Suprapubic skin (tissue), 4 donors: Measurements from ENCODE around the gene TUBB. TPM values are rescaled to one million over a fixed set of nuclear protein-coding genes. Genes with fewer than 3 reads are reported as not detected.
"Not testable (repeated sequence)": the region's sequence is repeated elsewhere in the genome, so short reads cannot be mapped to it uniquely, and the experiment has no call there.

ENCODE experiments used
- DNase-seq, 2 donors: peaks; one replicate each; pipeline ENCODE4 v3.0.0-alpha.2; 2019; ENCODE audit warnings: low spot score in 2 of 2
- H3K27ac ChIP-seq: fragments of 200-600 bp; sonication (generic); one replicate; pipeline ENCODE4 v1.5.1; 2019
- H3K27me3 ChIP-seq: fragments of 200-600 bp; sonication (generic); one replicate; pipeline ENCODE4 v1.5.1; 2019
- H3K36me3 ChIP-seq: fragments of 200-600 bp; sonication (generic); one replicate; pipeline ENCODE4 v1.5.1; 2019
- H3K4me1 ChIP-seq: fragments of 200-600 bp; sonication (generic); one replicate; pipeline ENCODE4 v1.5.1; 2019
- H3K4me3 ChIP-seq: fragments of 200-600 bp; sonication (generic); one replicate; pipeline ENCODE4 v1.5.1; 2019; ENCODE audit warnings: mild to moderate bottlenecking
- H3K9me3 ChIP-seq: fragments of 200-600 bp; sonication (generic); one replicate; pipeline ENCODE4 v1.5.1; 2019
- EP300 ChIP-seq: sonication (generic); formaldehyde crosslinking; IDR thresholded peaks from one replicate; pipeline ENCODE4 v1.6.1; 2017; ENCODE audit warnings: antibody characterized with exemption
- POLR2A ChIP-seq, 2 donors: fragments of 450-650 bp; IDR thresholded peaks; one replicate each; pipeline ENCODE4 v1.6.1; 2017; ENCODE audit warnings: antibody characterized with exemption in 2 of 2, mild to moderate bottlenecking in 2 of 2, moderate library complexity in 2 of 2
- POLR2AphosphoS5 ChIP-seq, 3 donors: sonication (generic); formaldehyde crosslinking; IDR thresholded peaks; one replicate each; pipeline ENCODE4 v1.6.1; 2017; ENCODE audit warnings: antibody characterized with exemption in 3 of 3
- WGBS: methylation state at CpG from one replicate; pipeline ENCODE4 v1.1.5; 2018; 5-methylcytosine and 5-hydroxymethylcytosine counted together
- total RNA-seq, 4 donors: library from RNA; depleted of rRNA; stranded (reverse); fragments of >200 nt; gene quantifications; one replicate each; pipeline ENCODE4 v1.1.0, GENCODE V29; 2016
- TF ChIP-seq, protein P1 (sequence below), 2 donors: fragments of 200-600 bp in 1 of 2; fragments of 450-650 bp in 1 of 2; sonication (generic) in 1 of 2; IDR thresholded peaks; one replicate each; pipeline ENCODE4 v1.5.1; 2016 to 2019; ENCODE audit warnings: antibody characterized with exemption in 2 of 2, mild to moderate bottlenecking in 1 of 2, moderate library complexity in 1 of 2

The TUBB gene
- total RNA-seq, 4 donors from 2014 or later = 166 to 348 (median 244) TPM

GRCh38 chr6:30760549-30760948 is 40.4 kb downstream of the TUBB start:
- Histone ChIP-seq H3K27ac (no peak overlapping the region), H3K27me3 (no peaks in the 10 kb centered on the region), H3K36me3 (no peaks in the 10 kb centered on the region), H3K9me3 (no peaks in the 10 kb centered on the region), H3K4me3 (no peak overlapping the region), H3K4me1 (peaks cover 60% of the 10 kb centered on the region)
- 58% methylated on average over 8 of the region's 8 CpGs for WGBS
- no peak for TF ChIP-seq EP300
- TF ChIP-seq POLR2AphosphoS5 (IDR thresholded peaks at IDR 0.05) = no peak
- TF ChIP-seq, protein P1, sequence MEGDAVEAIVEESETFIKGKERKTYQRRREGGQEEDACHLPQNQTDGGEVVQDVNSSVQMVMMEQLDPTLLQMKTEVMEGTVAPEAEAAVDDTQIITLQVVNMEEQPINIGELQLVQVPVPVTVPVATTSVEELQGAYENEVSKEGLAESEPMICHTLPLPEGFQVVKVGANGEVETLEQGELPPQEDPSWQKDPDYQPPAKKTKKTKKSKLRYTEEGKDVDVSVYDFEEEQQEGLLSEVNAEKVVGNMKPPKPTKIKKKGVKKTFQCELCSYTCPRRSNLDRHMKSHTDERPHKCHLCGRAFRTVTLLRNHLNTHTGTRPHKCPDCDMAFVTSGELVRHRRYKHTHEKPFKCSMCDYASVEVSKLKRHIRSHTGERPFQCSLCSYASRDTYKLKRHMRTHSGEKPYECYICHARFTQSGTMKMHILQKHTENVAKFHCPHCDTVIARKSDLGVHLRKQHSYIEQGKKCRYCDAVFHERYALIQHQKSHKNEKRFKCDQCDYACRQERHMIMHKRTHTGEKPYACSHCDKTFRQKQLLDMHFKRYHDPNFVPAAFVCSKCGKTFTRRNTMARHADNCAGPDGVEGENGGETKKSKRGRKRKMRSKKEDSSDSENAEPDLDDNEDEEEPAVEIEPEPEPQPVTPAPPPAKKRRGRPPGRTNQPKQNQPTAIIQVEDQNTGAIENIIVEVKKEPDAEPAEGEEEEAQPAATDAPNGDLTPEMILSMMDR (IDR thresholded peaks at IDR 0.05) = no peak
- no peak for TF ChIP-seq POLR2A (IDR thresholded peaks at IDR 0.05)
- DNase-seq = no peak

- Histone ChIP-seq H3K4me1 (peaks cover 51% of the 10 kb centered on the region), H3K9me3 (no peaks in the 10 kb centered on the region), H3K27ac (no peak overlapping the region), H3K27me3 (no peaks in the 10 kb centered on the region), H3K4me3 (no peak overlapping the region), H3K36me3 (no peaks in the 10 kb centered on the region)
- DNase-seq = no peak
- TF ChIP-seq POLR2AphosphoS5 (IDR thresholded peaks at IDR 0.05) (no peak), POLR2A (IDR thresholded peaks at IDR 0.05) (no peak), EP300 (no peak)
- TF ChIP-seq, protein P1 (IDR thresholded peaks at IDR 0.05) = no peak
- 83% methylated on average over 4 of the region's 4 CpGs for WGBS
These were observed 41.8 kb downstream of the TUBB start for GRCh38 chr6:30761791-30762429.

GRCh38 chr6:30763155-30763617 is 43.0 kb downstream of the TUBB start:
- H3K27ac ChIP-seq = no peak overlapping the region
- WGBS = 64% methylated on average over 1 of the region's 1 CpG
- no peak overlapping the region for H3K4me3 ChIP-seq
- no peaks in the 10 kb centered on the region for H3K27me3 ChIP-seq
- TF ChIP-seq, protein P1 (IDR thresholded peaks at IDR 0.05) = no peak
- no peak for TF ChIP-seq EP300
- no peak for TF ChIP-seq POLR2A (IDR thresholded peaks at IDR 0.05)
- no peak for TF ChIP-seq POLR2AphosphoS5 (IDR thresholded peaks at IDR 0.05)
- no peak for DNase-seq
- H3K9me3 ChIP-seq = no peaks in the 10 kb centered on the region
- no peaks in the 10 kb centered on the region for H3K36me3 ChIP-seq
- peaks cover 41% of the 10 kb centered on the region for H3K4me1 ChIP-seq

DNA sequence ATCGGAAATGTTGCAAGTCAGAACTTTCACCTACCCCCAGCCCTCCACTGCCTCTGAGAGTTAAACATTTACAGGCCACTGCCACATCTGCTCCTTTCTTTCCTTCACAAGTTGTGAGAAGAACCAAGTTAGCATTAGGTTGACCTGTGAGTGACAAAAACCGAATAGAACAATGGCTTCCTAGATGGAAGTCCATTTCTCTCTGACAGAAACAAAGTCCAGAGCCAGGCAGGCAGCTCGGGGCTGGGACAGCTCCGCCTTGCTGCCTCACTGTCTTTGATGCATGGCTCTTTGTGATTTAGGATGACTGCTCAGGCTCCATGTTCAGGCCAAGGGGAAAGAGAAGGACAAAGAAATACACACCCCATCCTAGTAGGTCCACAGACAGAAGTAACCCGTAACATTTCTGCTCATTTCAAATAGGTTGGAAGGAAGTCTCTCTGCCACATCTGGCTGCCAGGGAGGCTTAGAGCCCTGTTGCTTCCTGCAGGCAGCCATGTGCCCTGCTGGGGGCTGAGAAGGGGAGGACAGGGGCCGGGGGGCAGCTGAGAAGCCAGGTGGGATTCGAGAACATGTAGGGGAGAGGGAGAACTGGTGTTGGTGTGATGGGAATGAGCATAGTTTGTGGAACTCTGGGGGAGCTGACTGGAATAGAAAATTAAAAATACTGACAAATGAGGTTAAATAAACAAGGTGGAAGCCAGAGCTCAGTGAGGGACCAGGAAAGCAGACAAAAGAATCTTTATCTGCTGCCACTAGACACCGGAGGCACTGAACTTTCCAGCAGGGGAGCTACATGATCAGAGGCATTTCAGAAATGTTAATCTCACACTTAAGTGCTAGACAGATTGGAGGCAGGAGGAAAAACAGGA is 43.7 kb downstream of the TUBB start:
- WGBS = 42% methylated on average over 8 of the region's 8 CpGs
- H3K27ac ChIP-seq = peak overlapping the region; percentile 55
- TF ChIP-seq POLR2A (IDR thresholded peaks at IDR 0.05) (no peak), EP300 (no peak), POLR2AphosphoS5 (IDR thresholded peaks at IDR 0.05) (no peak)
- TF ChIP-seq, protein P1 (IDR thresholded peaks at IDR 0.05) = no peak
- no peak for DNase-seq
- H3K9me3 ChIP-seq = no peaks in the 10 kb centered on the region
- H3K4me1 ChIP-seq = peaks cover 45% of the 10 kb centered on the region
- H3K4me3 ChIP-seq = no peak overlapping the region
- no peaks in the 10 kb centered on the region for H3K36me3 ChIP-seq
- no peaks in the 10 kb centered on the region for H3K27me3 ChIP-seq

- H3K27me3 ChIP-seq, H3K9me3 ChIP-seq, H3K36me3 ChIP-seq, DNase-seq, H3K4me3 ChIP-seq, H3K27ac ChIP-seq: not testable (repeated sequence)
- 61% methylated on average over 13 of the region's 13 CpGs for WGBS
- peaks cover 48% of the 10 kb centered on the region for H3K4me1 ChIP-seq
These were observed 44.4 kb downstream of the TUBB start for GRCh38 chr6:30764490-30765043.

- not testable (repeated sequence) for H3K27me3 ChIP-seq
- 75% methylated on average over 1 of the region's 1 CpG for WGBS
- peaks cover 40% of the 10 kb centered on the region for H3K4me1 ChIP-seq
These were observed 45.3 kb downstream of the TUBB start for GRCh38 chr6:30765495-30765894.

More at GRCh38 chr6:30765495-30765894, 45.3 kb downstream of the TUBB start:
- H3K4me3 ChIP-seq, H3K36me3 ChIP-seq, DNase-seq, H3K9me3 ChIP-seq, H3K27ac ChIP-seq: not testable (repeated sequence)
